ENCODE measurements around the gene GNAL.

The GNAL gene

DNA sequence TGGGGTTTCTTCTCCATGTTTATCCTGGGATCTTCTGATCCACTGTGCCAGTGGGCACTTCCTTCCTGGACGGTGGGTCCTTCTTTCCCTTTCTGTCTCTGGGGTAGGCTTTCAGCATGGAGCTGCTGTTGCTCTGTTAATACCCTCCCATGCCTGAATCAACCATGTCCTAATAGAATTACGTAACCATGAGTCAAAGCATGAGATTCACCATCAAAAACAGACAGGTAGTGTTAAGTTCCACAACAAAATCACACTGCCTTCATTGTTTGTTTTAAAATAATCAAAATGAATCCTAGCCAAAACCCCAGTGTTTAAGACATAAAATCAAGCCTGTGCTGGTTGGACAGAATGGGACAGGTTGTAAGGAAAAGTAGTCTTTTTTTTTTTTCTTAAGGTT is 37.5 kb downstream of the GNAL start:
- DNase-seq (ENCODE audit: low spot score), result no peak

- peak; percentile 1 for DNase-seq (ENCODE audit: low spot score)
These were observed 39.2 kb downstream of the GNAL start for GRCh38 chr18:11728249-11728648.

- DNase-seq (ENCODE audit: low spot score), result no peak
These were observed 40.5 kb downstream of the GNAL start for GRCh38 chr18:11729556-11729955.

- DNase-seq (ENCODE audit: low spot score), result peak; percentile 73
These were observed 44.0 kb downstream of the GNAL start for GRCh38 chr18:11733031-11733430.

GRCh38 chr18:11736656-11737055 is 47.6 kb downstream of the GNAL start:
- no peak for DNase-seq (ENCODE audit: low spot score)

GRCh38 chr18:11739893-11740292 is 50.8 kb downstream of the GNAL start:
- DNase-seq (ENCODE audit: low spot score), result no peak

DNA sequence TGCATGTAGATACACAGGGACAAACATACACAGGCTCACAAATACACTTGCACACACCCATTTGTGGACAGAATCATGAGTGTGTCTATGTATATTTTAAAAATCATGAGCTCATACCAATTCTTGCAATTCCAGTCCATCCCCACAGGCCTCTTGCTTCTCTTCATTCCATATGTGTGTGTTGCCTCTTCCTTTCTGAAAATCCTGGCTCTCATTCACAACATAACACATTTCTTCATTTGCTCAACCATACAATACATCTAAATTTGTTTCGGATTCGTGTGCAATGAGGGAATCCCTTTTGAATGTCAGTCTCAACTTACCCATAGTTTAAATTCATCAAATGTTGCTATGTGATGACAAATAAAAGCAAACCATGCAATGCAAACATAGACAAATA is 51.4 kb downstream of the GNAL start:
- DNase-seq (ENCODE audit: low spot score), result no peak

DNA sequence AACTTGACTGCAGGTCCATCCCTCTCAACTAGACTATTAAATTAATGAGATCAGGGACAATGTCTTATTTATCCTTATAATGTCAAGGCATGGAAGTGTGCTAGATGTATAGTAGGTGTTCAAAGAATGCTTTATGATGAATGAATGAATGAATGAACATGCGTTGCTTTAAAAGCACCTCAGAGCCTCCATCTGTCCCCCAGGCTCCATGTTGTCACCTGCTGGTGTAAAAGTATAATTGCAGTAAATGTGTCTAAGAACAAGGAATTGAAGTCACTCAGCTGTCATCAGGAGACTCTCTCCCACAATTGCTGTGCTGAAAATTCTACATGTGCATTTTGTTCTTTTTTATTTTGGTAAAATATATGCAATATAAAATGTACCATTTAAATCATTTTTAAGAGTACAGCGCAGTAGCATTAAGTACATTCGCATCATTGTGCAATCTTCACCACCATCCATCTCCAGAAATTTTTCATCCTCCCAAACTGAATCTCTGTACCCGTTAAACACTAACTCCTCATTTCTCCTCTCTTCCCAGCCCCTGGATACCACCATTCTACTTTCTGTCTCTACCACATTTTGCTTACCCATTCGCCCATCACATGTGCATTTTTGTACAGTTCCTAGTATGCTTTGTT is 52.6 kb downstream of the GNAL start:
- peak; percentile 24 for DNase-seq (ENCODE audit: low spot score)

DNA sequence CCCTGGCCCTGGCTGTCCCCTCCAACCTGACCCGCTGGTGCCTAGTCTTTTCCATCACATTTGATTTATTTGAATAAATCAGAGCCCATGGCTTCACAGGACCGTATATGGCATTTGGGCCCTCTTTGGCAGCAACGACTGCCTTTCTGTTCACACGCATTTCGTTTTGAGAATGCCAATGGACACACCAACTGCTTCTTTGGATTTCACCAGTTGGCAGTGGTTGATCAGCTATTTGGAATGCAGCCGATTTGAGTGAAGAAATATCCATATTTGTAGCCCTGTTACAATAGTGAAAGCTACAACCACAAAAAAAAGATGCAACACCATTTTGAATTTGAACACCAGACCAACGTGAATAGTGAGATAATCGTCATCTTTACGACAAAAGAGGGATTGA is 56.5 kb downstream of the GNAL start:
- DNase-seq (ENCODE audit: low spot score), result no peak

DNA sequence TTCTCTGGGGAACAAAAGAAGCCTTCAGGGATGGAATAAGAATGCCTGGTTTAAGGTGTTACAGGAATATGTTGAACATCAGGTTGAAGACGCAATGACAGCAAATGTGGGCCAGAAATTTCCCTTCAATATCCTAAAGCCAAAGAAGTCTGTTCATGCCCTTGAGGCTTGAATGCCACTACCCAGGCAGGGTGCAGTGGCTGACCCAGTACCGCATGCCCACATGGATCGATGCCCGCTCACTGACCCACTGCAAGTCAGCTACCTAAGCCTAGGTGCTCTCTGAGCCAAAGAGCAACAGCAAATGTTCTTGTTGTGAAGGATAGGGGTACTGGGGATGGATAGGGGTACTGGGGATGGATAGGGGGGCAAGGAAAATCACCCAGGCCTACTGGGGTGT is 58.2 kb downstream of the GNAL start:
- DNase-seq (ENCODE audit: low spot score), result no peak

DNA sequence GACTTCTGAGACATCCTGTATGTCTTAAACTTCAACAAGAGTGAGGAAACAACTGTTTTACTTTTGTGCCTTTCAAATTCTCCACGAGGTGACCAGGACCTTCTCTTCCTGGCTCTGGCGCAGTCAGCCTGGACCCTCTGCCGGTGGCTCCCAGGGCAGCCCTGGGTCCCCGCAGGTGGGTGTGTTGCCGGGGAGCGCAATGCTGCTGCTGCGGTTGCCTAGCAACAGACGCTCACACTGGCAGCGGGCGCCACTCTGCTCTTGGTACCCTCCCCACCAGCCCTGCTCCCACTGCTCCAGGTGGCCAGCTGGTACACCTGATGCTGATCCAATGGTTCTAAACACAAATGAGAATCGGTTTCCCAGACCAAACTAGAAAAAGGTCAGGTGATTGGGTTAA is 58.7 kb downstream of the GNAL start:
- DNase-seq (ENCODE audit: low spot score), result no peak

- no peak for DNase-seq (ENCODE audit: low spot score)
These were observed 60.2 kb downstream of the GNAL start for GRCh38 chr18:11749305-11749704.

- no peak for DNase-seq (ENCODE audit: low spot score)
These were observed 61.1 kb downstream of the GNAL start for GRCh38 chr18:11750171-11750570.

- no peak for DNase-seq (ENCODE audit: low spot score)
These were observed 61.7 kb downstream of the GNAL start for GRCh38 chr18:11750581-11751310.

- no peak for DNase-seq (ENCODE audit: low spot score)
These were observed 62.5 kb downstream of the GNAL start for GRCh38 chr18:11751341-11752115.

DNA sequence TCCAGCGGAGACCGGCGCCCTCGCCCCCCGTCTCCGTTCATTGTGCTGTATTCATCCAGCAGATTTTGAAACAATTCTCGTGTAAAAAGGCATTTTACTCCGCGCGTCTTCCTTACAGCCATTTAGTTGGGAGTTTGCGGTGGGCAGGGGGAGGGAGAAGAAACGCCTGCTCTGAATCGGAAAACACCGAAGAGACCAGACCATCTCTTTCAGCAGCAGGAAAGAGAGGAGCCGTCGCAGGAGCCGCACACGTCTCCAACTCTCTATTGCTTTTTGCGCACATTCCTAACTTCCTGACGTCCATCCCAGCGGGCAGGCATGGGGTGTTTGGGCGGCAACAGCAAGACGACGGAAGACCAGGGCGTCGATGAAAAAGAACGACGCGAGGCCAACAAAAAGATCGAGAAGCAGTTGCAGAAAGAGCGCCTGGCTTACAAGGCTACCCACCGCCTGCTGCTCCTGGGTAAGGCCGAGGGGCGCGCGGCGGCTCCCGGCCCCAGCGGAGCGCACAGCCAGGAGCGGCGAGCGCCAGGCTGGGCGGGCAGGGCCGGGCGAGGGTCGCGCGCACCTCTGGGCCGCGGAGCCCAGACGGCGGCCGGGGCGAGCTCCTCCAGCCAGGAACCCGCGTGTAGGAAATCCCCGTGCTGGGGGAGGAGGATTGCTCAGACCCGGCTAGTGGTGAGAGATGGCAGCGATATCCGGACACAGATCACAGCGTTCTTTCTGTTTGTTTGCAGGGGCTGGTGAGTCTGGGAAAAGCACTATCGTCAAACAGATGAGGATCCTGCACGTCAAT is 63.2 kb downstream of the GNAL start:
- DNase-seq (ENCODE audit: low spot score), result peak; percentile 25

- DNase-seq (ENCODE audit: low spot score), result no peak
These were observed 65.9 kb downstream of the GNAL start for GRCh38 chr18:11754979-11755378.

- DNase-seq (ENCODE audit: low spot score), result no peak
These were observed 68.1 kb downstream of the GNAL start for GRCh38 chr18:11757084-11757590.

DNA sequence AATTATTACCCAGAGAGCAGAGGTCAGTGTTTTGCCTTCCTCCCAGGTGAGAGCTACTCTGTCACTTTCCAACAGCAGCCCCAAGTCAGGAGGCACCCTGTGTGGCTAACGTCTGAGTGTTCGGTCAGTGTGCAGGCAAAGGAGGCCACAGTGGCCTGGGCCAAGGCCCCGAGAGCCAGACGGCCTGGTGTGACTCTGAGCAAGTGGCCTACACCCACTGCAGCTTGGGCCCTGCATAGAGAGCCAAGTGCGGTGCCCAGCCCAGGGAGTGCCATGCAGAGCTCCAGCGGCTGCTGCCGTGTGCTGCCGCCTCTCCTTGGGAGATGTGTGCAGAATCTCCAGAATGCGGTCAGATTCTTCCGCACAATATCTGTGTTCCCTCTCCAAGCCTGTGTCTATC is 70.4 kb downstream of the GNAL start:
- no peak for DNase-seq (ENCODE audit: low spot score)

DNA sequence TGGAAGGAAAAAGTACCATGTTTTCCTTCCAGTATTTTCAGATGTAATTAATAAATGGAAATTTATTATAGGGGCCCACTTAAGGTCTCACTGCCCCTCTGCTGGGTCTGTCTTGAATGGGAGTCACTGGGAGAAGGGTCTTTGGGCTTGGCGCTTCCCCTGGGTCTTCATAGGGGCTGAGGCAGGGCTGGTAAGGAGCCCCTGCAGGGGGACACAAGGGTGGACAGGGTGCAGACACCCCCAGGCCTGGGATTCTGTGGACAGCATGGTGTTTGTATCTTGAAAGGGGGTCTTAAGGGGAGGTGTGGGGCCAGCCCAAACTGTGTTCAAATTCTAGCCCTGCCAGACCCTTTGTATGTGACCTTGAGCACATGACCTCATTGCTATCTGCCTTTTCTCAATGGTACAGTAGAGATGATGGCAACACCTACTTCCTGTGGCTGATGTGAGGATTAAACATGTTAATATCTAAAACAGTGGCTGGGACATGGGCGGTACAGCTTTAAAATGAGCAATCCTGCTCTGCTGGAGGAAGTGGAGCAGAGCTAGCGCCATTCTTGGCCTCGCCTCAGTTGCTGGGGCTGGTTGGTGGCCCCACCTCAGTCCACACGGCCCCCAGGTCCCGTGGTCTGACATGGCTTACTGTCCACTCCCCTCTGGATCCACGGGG is 71.6 kb downstream of the GNAL start:
- no peak for DNase-seq (ENCODE audit: low spot score)

DNA sequence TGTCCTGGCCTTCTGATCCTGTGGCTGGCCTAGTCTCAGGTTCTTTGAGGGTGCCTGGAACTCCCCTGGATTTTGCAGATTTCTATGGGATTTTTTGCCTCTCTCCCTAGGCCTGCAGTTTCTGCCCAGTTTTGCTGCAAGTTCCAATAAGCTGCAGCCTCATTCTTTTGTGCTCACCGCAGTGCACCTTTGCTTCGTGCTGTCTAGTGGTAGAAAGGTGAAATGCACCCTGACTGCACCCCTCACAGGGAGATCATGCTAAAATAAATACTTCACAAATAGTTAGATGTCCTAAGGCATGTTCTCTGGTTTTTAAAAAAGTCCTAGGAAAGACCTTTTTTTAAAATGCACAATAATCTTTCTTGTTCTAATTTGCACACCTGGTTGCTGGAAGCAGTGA is 72.5 kb downstream of the GNAL start:
- no peak for DNase-seq (ENCODE audit: low spot score)

DNA sequence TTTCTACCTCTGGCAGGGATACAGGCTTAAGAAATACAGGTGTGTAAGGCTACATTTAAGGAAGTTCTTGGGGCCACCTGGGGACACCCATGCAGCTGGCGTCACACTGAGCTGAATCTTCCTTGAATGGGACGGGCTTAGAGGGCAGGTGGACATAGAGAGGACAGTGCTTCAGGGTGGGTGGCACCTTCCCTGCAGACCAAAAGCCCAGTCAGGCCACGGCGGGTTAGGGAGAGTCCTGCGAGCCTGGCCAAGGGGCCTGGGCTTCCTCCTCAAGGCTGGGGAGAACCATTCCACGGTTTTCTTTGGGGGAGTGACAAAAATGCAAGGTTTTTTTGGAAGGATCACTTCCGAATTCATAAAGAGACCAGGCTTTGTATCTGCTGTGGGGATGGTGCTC is 73.4 kb downstream of the GNAL start:
- DNase-seq (ENCODE audit: low spot score), result no peak
